ENCODE measurements around the gene HAVCR1.
"Not testable (repeated sequence)": the region's sequence is repeated elsewhere in the genome, so short reads cannot be mapped to it uniquely, and the experiment has no call there.

The HAVCR1 gene

GRCh38 chr5:157038568-157039187 lies 20.2 kb downstream of the HAVCR1 start:
- H3K79me2 ChIP-seq (ENCODE audit: insufficient read depth, low read depth): no peaks in the 10 kb centered on the region

GRCh38 chr5:157034106-157035072 lies 24.5 kb downstream of the HAVCR1 start:
- not testable (repeated sequence) for H3K9ac ChIP-seq; H3K79me2 ChIP-seq (ENCODE audit: insufficient read depth, low read depth); H4K20me1 ChIP-seq (ENCODE audit: insufficient read depth); H3K36me3 ChIP-seq (ENCODE audit: insufficient read depth); H3K27me3 ChIP-seq (ENCODE audit: insufficient read depth, low read depth); H2AFZ ChIP-seq (ENCODE audit: low read depth); H3K4me1 ChIP-seq (ENCODE audit: low read depth, poor library complexity, severe bottlenecking); H3K4me2 ChIP-seq; H3K4me3 ChIP-seq (IDR thresholded peaks at IDR 0.05; ENCODE audit: insufficient read depth, low read depth, low read length); H3K27ac ChIP-seq

More at GRCh38 chr5:157038568-157039187, 20.2 kb downstream of the HAVCR1 start:
- no peak overlapping the region for H2AFZ ChIP-seq (ENCODE audit: low read depth)
- no peaks in the 10 kb centered on the region for H3K36me3 ChIP-seq (ENCODE audit: insufficient read depth)
- H4K20me1 ChIP-seq (ENCODE audit: insufficient read depth): no peaks in the 10 kb centered on the region
- no peaks in the 10 kb centered on the region for H3K4me1 ChIP-seq (ENCODE audit: low read depth, poor library complexity, severe bottlenecking)
- no peak overlapping the region for H3K4me3 ChIP-seq (IDR thresholded peaks at IDR 0.05; ENCODE audit: insufficient read depth, low read depth, low read length)
- no peak overlapping the region for H3K4me2 ChIP-seq
- H3K9ac ChIP-seq: no peak overlapping the region
- no peak overlapping the region for H3K27ac ChIP-seq
- TF ChIP-seq CTCF (conservative IDR thresholded peaks at IDR 0.05; ENCODE audit: low read depth, low read length): no peak
- no peaks in the 10 kb centered on the region for H3K27me3 ChIP-seq (ENCODE audit: insufficient read depth, low read depth)

- H4K20me1 ChIP-seq (ENCODE audit: insufficient read depth): no peaks in the 10 kb centered on the region
- H3K4me1 ChIP-seq (ENCODE audit: low read depth, poor library complexity, severe bottlenecking): peaks cover 8% of the 10 kb centered on the region
- H3K27me3 ChIP-seq (ENCODE audit: insufficient read depth, low read depth): no peaks in the 10 kb centered on the region
- no peak overlapping the region for H3K27ac ChIP-seq
- no peak overlapping the region for H3K9ac ChIP-seq
- TF ChIP-seq CTCF (conservative IDR thresholded peaks at IDR 0.05; ENCODE audit: low read depth, low read length): no peak
- H3K36me3 ChIP-seq (ENCODE audit: insufficient read depth): no peaks in the 10 kb centered on the region
- H3K79me2 ChIP-seq (ENCODE audit: insufficient read depth, low read depth): no peaks in the 10 kb centered on the region
- no peak overlapping the region for H3K4me3 ChIP-seq (IDR thresholded peaks at IDR 0.05; ENCODE audit: insufficient read depth, low read depth, low read length)
- no peak overlapping the region for H2AFZ ChIP-seq (ENCODE audit: low read depth)
- no peak overlapping the region for H3K4me2 ChIP-seq
Observed at GRCh38 chr5:157033071-157033583, 25.8 kb downstream of the HAVCR1 start.

DNA sequence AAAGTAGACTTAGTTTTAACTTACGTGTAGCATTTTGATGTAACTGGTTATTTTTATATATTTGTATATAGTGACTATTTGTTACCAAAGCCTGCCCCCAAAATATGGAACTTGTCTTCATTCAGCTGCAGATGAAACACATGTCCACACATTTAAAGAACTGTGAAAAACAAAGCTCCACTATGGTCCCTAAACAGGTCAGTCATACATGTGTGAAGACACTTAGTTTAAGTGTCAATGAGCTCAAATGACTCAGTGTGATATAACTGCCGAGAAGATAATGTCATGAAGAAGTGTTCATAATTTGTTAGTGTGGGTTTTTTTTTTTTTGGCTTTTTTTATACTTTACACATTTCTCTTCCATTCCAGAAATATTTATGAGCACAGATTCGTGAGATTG lies 28.2 kb downstream of the HAVCR1 start:
- Histone ChIP-seq H3K4me1 (ENCODE audit: low read depth, poor library complexity, severe bottlenecking) (peaks cover 13% of the 10 kb centered on the region), H3K4me2 (no peak overlapping the region), H3K36me3 (ENCODE audit: insufficient read depth) (no peaks in the 10 kb centered on the region), H3K27me3 (ENCODE audit: insufficient read depth, low read depth) (no peaks in the 10 kb centered on the region), H4K20me1 (ENCODE audit: insufficient read depth) (no peaks in the 10 kb centered on the region), H3K27ac (no peak overlapping the region), H3K9ac (no peak overlapping the region), H2AFZ (ENCODE audit: low read depth) (no peak overlapping the region), H3K79me2 (ENCODE audit: insufficient read depth, low read depth) (no peaks in the 10 kb centered on the region), H3K4me3 (IDR thresholded peaks at IDR 0.05; ENCODE audit: insufficient read depth, low read depth, low read length) (no peak overlapping the region)
- TF ChIP-seq CTCF (conservative IDR thresholded peaks at IDR 0.05; ENCODE audit: low read depth, low read length): no peak
